UCSD-AML1 (cell line): ENCODE results near the gene LTB4R.

ENCODE experiments used
- DNase-seq: peaks from one replicate; lab custom pipeline; 2025; ENCODE audit not compliant: unreplicated experiment; lab: John Stamatoyannopoulos, UW

Gene LTB4R

DNA sequence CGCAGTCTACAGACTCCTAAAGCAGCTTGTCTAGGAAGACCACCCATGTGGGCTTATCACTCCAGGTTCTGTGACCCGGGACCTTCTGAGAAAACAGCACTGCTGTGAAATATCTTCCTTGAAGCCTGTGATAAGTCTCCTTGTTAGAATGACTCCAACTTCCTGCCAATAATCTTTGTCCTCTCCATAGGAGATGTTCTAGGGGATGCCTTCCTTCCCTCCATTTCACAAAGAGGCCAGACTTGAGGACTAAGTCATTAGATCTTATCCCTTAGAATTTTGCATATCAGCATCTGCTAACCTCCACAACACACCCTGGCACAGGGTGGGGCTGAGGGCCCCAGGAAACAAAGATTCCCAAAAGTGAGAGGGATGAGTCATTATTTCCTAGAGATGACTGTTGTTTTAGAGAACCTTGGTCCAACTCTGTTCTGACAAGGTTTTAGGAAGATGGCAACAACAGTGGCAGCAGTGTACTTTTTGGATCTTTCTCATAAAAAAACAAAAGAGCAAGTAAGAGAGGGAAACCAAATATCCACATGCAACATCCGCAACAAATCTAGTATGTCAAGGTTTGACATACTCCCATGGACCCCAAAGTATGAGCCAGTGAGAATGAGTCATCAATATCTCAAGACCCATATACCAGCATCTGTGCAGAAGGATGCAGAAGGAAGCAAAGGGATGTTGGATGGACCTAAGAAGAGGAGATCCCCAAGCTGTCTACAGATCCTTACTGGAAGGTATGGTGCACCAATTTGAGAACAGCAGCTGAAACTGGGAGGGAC is 6.0 kb downstream of the LTB4R start:
- DNase-seq, result no peak

DNA sequence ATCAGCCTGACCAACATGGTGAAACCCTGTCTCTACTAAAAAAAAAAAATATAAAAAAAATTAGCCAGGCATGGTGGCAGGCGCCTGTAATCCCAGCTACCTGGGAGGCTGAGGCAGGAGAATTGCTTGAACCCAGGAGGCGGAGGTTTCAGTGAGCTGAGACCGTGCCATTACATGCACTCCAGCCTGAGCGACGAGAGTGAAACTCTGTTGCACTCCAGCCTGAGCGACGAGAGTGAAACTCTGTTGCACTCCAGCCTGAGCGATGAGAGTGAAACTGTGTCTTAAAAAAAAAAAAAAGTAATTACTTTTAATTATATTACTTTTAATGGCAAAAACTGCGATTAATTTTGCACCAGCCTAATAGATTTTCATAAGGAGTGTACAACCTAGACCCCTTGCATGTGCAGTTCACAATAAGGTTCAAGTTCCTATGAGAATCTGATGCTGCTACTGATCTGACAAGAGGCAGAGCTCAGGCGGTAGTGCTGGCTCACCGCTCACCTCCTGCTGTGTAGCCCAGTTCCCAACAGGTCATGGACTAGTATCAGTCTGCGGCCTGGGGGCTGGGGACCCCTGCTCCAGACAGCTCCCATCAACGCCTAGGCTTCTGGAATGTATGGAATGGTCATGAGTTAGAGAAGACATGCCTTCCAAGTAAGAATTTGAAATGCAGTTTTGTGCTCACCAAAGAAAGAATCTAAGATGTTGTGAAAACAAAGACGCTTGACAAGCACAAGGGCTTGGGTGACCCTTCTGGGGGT is 10.1 kb downstream of the LTB4R start:
- DNase-seq, result no peak

DNA sequence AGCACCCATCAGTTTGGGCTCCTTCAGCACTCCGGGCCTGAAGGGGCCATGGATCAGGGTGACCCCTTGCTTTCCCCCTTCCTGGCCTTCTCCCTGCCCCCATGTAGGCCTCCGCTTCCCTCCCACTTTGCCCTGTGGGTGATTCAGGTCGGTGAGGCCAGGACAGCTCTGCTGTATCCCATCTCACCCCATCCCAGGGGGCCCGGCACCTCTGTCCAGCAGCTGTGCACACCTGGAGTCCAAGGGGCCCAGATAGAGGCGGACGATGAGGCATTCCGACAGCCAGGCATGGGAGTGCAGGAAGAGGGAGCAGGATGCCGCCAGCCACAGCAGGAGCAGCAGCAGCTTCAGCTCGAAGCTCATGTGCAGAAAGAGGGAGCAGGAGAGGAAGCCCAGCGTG is 11.4 kb downstream of the LTB4R start:
- DNase-seq, result no peak

DNA sequence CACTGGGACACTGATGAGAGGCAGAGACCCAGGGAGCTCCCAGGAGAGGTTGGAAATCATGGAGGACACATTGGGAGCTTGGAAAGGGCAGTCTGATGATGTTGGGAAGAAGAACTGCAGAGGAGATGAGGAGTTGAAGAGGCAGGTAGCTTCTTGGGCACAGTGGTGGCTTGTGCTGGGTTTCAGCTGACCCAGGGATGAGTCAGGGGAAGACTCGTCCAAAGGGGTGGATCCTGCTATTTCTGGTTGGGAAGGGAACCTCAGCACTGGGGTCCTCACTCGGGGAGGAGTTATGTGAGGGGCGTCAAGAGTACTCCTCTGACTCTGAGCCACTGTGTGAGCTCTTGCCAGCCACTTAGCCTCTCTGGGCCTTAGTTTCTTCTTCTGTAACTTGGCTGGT is 12.0 kb downstream of the LTB4R start:
- no peak for DNase-seq

DNA sequence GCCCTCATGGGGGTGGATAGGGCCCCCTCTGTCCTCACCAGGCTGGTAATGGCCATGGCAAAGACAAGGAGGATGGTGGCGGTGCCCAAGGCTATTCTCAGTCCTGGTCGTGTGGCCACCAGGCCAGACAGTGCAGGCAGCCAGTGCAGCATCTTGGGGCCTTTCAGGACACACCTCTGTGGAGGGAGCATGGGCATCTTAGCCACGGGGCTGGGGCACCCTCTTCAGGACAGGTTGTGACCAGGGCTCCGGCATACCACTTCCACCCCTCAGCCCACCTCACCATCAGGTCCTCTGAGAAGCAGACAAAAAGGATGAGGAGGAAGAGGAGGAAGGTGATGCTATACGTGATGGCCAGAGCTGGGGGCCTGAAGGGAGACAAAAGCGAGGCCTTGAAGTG is 12.7 kb downstream of the LTB4R start:
- DNase-seq, result no peak

DNA sequence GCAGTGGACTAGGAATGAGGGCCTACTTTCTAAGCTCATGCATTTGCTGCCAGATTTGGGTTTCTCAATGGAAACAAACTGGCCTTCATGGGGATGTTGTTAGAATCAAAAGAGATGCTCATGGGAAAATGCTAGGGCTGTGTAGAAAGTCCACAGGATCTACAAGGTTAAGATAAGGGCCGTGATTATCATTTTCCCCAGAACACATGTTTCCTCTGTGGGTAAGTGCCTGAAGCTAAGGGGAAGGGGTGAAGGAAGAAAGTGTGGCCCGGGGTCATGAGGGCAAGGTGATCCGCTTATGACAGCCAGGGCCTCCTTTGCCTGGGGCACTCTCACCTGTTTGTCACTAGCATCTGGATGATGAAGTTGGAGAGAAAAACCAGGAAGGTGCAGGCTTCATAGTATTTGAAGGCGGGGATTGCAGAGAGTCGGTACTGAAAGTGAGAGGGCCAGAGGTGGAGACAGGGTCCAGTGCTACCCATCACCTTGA is 13.8 kb downstream of the LTB4R start:
- DNase-seq, result no peak

DNA sequence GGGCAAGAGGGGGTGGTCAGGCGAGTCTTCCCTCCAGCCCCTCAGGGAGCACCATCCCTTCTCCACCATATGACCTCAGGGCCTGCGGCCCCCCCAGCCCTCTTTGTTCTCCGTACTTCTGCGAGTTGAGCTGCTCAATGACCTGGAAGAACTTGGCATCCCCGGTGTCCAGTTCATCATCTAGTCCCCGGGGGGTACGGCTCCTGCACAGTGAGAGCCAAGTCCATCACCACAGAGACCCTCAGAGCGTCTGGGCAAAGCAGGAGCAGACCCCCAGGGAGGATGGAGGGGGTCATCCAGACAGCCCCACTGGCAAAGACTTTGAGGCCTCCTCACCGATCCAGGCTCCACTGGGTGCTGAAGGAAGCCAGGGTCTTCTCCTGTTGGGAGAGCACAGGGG is 14.7 kb downstream of the LTB4R start:
- no peak for DNase-seq

DNA sequence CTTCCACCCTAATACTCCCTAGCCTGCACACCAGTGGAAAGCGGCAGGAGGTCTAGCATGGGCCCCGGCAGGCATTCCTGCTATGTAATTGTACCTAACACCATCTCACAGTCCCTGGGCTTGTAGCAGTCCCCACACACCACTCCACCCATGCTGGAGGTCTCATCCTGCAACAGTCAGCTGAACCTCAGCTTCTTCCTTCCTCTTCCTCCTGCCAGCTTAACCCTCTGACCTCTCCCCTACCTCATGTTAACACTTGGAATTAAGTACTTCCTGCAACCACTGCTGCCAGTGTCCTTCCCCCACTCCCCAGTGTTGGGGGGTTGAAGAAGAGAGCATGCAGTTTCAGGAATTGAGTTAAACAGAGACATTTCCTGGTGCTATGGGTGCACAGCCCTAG is 16.0 kb downstream of the LTB4R start:
- DNase-seq, result no peak

DNA sequence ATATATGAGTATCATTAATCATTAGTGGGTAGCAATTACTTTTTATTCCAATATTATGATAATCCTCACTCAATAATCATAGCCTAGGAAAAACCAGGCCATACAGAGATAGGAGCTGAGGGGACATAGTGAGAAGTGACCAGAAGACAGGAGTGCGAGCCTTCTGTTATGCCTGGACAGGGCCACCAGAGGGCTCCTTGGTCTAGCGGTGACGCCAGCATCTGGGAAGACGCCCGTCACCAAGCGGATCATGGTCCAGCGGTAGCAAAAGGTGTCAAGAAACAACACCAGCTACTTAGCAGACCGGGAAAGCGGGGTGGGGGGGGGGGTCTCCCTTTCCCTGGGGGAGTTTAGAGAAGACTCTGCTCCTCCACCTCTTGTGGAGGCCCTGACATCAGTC is 16.6 kb downstream of the LTB4R start:
- DNase-seq, result peak; percentile 24

DNA sequence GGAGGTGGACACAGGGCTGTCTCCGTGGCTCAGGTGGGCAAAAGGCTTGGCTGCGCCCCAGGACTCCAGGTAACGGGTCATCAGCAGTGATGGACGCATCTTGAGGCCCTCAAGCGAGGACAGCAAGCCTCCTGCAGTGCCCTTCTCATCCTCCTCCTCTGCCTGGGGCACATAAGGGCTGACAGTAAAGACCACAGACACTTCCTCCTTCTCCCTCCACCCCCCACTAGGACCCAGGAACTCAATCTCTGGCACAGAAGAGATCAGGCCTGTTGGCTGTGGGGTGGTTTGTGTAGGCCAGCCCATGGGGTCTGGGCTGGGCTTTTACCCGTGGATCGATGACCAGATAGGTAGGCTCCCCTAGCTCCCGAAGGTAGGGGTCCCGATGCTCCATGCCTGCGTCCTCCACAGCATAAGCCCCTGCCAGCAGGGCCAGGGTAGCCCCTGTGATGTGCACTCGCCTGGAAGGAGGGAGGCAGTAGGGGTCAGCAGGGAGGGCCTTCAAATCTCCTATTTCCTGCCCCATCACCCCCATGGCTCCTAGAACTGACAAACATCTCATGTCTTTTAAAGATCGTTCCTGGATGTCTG is 17.9 kb downstream of the LTB4R start:
- DNase-seq, result no peak

DNA sequence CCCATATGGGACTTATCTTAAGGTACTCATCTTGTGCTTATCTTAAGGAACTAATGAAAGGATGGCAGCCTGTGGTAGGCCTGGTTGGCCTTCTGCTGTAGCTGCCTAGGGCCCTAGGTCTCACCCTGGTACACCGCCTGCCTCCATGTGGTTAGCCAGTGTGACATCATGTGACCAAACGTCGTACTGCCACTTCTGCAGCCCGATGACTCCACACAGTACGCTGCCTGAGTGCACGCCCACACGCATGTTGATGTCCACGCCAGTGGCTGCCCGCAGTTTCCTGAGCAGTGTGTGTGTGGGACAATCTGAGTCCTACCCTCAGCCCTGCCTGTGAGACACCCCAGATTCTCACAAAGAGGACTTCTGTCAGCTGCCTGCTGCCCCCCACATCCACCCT is 18.4 kb downstream of the LTB4R start:
- DNase-seq, result peak; percentile 79

DNA sequence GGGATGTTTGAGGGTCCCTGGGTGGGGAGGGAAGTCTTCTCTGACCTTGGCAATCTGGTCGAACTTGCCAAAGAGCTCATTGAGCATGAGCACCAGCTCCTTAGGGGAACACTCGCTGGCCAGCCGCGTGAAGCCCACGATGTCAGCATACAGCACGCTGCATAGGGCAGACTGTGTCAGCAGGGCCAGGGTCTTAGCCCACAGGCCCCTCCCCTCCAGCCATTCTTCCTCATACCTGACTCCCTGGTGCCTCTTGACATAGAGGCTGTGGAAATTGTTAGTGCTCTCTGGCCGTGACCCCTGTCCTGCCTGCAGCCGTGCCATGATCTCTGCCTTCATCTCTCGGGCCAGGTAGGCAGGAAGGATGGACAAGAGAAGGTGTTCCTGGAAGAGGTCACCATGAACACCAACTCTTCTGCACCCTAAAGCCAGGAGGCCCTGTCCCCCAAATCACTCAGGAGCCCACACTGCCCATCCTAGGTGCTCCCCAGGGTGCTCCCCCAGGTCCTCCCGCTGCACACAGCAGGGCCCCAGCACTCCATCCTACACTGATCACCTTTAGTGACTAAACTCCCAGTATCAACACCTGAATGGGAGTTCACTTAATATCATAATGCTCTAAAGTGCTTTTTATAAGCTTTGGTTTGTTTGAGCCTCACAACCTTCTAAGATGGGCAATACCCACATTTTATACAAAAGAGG is 19.8 kb downstream of the LTB4R start:
- DNase-seq, result no peak

DNA sequence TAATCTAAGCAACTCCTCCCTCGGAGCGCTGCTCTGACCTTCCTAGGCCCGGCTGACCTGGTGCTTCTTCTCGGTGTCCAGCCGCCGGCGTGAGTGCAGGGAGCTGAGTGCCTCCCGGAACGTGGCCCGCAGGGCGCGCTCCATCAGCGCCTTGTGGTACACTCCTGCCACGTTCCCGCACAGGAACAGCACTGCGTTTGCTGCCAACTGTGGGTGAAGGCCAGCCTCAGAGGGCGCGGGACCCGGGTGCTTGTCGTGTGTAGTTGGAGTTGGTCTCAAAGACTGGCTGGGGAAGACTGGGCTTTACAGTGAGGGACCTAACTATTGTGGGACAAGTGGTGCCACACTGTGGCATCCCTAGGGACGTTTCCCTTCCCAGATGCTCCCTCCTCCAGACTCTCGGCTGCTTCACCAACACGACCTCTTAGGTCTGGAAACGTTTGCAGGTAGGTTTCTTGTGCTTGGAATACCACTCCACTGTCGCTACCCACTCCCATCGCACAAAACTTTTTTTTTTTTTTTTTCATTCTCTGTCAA is 20.5 kb downstream of the LTB4R start:
- DNase-seq, result no peak

DNA sequence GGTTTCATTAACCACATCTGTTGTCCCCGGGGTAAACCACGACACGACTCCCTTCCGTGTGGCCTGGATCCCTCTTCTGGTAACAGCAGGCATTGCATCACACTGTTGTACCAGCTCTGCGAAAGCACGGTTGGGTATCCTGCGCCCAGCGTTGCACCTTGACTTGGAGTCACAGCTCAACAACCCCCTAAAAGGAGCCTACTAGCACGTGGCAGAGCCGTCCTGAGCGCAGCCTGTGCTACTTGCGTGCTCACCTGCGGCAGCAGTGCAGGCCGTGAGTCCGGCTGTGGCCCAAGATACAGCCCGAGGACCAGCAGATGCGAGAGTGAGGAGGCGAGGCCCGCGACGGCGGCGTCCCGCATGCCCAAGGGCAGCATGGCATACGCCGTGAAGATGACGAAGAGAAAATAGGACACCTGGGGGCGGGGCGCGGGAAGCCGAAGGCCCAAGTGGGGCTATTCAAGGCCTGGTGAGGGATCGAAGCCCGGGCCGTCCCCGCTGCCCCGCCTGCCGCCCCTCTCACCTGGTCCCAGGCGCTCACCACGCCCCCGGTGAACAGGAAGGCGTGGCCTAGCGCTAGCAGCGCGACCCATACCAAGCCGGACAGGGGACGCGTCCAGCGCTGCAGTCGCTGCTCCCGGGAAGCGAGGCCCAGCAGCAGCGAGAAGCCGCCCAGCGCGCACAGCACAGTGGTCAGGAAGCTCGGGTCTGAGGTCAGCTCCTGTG is 21.1 kb downstream of the LTB4R start:
- DNase-seq, result peak; percentile 64

DNA sequence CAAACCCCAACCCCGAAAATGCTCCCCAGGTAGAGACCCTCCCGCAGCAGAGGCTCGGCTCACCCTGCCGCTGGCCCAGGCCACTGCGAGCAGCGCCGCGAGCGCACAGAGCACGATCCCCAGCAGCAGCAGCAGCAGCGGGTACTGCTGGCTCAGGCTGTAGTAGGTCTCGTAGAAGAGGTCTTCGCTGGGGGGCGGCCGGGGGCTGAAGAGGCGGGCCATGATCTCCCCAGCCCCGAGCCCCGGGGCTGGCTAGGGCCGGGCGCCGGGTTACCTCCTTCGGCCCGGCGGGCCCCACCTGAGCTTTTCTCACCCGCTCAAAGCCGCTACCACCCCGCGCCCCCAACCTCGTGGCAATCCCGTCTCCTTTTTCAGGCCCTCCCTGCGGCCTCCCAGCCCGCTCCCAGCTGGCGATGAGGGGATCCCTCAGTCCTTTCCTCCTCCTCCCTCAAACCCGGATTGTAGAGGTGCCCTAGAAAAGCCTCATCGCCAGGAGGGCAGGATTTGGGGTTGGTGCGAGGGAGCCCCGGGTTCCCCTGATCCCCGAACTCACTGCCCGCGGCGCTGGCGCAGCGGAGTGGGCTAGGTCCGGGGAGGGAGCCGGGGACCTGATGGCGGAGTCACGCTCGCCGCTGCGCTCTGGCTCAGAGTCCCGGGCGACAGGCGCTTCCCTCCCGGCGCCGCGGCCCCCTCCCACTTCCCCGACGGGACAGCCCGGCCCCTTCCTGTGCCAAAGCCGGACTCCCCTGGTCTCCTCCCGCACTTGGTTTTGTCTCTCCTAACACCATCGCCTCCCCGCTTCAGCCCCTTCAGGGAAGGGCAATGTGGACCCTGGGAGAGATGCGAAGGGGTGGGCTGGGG is 23.4 kb downstream of the LTB4R start, which contains the start of gene ADCY4:
TSS of gene ADCY4 (minus strand) at position 641 of the 861 bp plus-strand sequence. CDS start at position 222, 419 bp downstream.
- DNase-seq, result peak; percentile 58

DNA sequence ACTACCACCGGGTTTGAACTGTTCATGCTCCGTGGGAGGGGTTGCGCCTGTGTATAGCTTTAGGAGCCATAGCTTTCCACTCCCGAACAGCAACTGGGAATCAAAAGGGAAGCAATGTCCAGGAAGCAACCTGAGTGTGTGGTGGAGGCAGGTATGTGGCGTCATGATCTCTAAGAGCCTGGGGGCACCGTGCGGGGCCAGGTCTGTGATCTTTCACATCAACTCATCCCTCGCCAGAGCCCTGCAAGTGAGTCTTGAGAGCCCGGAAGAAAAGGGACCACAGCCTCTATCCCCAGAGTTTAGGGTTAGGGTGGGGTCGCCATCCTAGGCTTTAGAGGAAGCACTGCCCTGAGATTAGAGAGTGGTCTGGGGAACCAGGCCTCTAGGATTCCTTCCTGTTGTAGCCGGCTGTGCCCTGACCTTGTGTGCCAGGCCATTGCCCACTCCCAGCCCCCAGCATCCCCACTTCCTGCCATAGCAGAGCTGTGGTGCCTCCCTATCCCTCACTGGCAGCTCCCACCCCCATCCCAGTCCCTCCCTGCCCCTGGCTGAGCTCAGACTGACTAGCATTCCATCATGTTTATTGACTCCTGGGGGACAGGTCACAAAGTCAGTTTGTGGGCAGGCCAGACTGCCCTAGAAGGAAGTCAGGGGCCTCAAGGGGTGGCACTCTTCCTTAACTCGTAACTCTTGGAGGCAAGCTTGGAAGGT is 24.3 kb downstream of the LTB4R start:
- peak; percentile 71 for DNase-seq

DNA sequence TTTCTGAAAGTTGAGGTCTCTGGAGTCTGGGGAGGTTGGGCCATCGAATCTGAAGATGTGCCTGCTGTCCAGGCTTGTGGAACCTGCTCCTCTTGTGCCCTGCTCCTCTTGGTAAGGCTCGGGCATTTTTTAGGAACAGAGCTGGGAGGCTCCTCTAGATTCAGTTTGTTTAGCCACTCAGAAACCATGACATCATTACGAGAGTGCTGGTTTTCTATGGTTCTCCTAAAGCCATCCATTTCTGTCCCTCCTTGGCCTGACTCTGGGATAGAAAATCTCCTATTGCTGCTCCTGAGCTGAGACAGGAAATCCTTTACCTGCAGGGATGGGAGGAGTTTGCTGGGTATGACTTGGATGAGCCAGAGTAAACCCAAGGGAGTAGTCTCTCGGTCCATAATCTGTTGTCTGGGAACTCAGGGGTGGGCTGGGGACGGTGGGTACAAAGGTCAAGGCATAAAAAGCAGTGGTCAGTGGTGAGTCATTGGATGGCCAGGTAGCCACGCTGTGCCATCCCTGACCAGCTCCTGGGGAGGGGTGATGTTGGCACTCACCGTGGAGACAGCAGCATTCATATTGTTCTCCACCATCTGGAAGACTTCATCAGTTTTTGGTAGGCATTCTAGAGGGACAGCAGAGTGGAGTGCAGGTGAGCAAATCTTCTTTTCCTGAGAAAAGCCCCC is 26.0 kb downstream of the LTB4R start:
- no peak for DNase-seq

DNA sequence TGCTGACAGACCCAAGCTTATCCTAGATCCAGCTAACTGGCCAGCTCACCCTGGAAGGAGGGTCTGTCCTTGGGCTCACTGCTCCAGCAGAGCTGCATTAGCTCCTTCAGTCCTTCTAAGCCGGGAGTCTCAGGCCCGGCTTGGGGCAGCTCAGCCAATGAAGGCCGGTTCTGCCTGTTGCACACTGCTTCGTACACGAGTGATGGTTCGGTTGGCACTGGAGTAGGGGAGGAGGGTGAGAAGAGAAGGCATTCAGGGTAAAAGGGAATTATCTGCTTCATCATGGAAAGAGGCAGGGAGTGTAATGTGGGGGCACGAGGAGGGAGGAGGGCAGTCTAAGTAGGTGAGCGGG is 26.5 kb downstream of the LTB4R start:
- no peak for DNase-seq
